Endodermal cell (in vitro differentiated cells): ENCODE data around the gene LRRC26. TPM values are rescaled to one million over a fixed set of nuclear protein-coding genes. Genes with fewer than 3 reads are reported as not detected.

Experiments
- DNase-seq: peaks from one replicate; pipeline ENCODE4 v3.0.0-alpha.2; 2017
- H3K27ac ChIP-seq: 2 replicates; pipeline ENCODE4 v1.5.1; 2013; ENCODE audit warnings: mild to moderate bottlenecking, low read depth, low read length, moderate library complexity
- H3K27me3 ChIP-seq: 2 replicates; pipeline ENCODE4 v1.6.1; 2013; ENCODE audit warnings: mild to moderate bottlenecking, low read length, moderate library complexity; ENCODE audit not compliant: insufficient read depth, control insufficient read depth, poor library complexity, severe bottlenecking
- H3K36me3 ChIP-seq: 2 replicates; pipeline ENCODE4 v1.7.0; 2013; ENCODE audit warnings: mild to moderate bottlenecking, low read length, moderate library complexity; ENCODE audit not compliant: control insufficient read depth, insufficient read depth
- H3K4me1 ChIP-seq: one replicate; pipeline ENCODE4 v1.7.0; 2013; ENCODE audit warnings: low read length; ENCODE audit not compliant: control insufficient read depth, insufficient read depth
- H3K4me3 ChIP-seq: 2 replicates; pipeline ENCODE4 v1.5.1; 2013; ENCODE audit warnings: mild to moderate bottlenecking, low read length, moderate library complexity
- H3K9ac ChIP-seq: 2 replicates; pipeline ENCODE4 v1.6.1; 2013; ENCODE audit warnings: mild to moderate bottlenecking, low read length, moderate library complexity; ENCODE audit not compliant: poor library complexity, severe bottlenecking; ENCODE audit errors: extremely low read depth
- H3K9me3 ChIP-seq: 2 replicates; pipeline ENCODE4 v1.6.1; 2013; ENCODE audit warnings: mild to moderate bottlenecking, low read length, moderate library complexity; ENCODE audit not compliant: control insufficient read depth
- H3K27ac Mint-ChIP-seq: 2 replicates; pipeline ENCODE4 v1.8.0; 2020; ENCODE audit warnings: mixed read lengths
- H3K27me3 Mint-ChIP-seq: 2 replicates; pipeline ENCODE4 v1.8.0; 2021; ENCODE audit warnings: mild to moderate bottlenecking, mixed read lengths; ENCODE audit not compliant: insufficient read depth
- H3K36me3 Mint-ChIP-seq: 2 replicates; pipeline ENCODE4 v1.8.0; 2020; ENCODE audit warnings: low read depth, mixed read lengths
- H3K4me1 Mint-ChIP-seq: 2 replicates; pipeline ENCODE4 v1.8.0; 2020; ENCODE audit warnings: mixed read lengths
- H3K4me3 Mint-ChIP-seq: 2 replicates; pipeline ENCODE4 v1.8.0; 2020; ENCODE audit warnings: mild to moderate bottlenecking, moderate library complexity, mixed read lengths
- H3K9me3 Mint-ChIP-seq: 2 replicates; pipeline ENCODE4 v1.8.0; 2020; ENCODE audit warnings: mild to moderate bottlenecking, mixed read lengths
- WGBS, 2 experiments: methylation state at CpG; one replicate each; pipeline versions ENCODE4 v1.1.5 to v1.1.7; 2013; ENCODE audit warnings: missing lambda C conversion rate in 2 of 2, mixed read lengths in 1 of 2; ENCODE audit not compliant: insufficient coverage in 1 of 2, insufficient read length in 1 of 2; 5-methylcytosine and 5-hydroxymethylcytosine counted together
- total RNA-seq, 2 donors: library from RNA; stranded (reverse); fragmentation: NEBNext Ultra II Directional in 1 of 2; extraction: Animal tissue kit (Norgen Biotek cat#: 25700) in 1 of 2; gene quantifications; 2 replicates in 1 of 2; 3 replicates in 1 of 2; pipeline ENCODE4 v1.2.1, GENCODE V29; 2021
- TF ChIP-seq, protein P1 (sequence below): fragments of 200-600 bp; sonication (generic); conservative IDR thresholded peaks from 2 replicates; pipeline ENCODE4 v1.5.0; 2021; ENCODE audit warnings: antibody characterized with exemption, mild to moderate bottlenecking

Gene LRRC26
- total RNA-seq, 2 donors from 2014 or later, result 0.53 TPM; not detected in 1

DNA sequence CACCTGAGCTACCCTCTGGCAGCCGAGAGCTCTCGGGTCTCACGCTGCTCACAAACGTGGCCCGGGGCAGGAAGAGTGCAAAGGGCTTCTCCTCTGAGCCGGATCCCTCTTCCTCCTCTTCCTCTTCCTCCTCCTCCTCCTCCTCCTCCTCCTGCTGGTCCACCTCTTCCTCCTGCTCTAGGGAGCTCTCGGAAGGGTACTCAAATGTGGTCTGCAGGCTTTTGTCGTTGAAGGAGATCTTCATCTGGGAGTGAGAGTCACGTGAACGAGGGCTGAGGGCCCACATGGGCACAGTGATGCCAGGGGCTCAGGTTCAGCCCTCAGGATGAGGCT lies 22.6 kb upstream of the LRRC26 start:
- Histone ChIP-seq H3K27ac (no peak overlapping the region), H3K9ac (no peak overlapping the region), H3K36me3 (peaks cover 14% of the 10 kb centered on the region), H3K4me1 (peaks cover 17% of the 10 kb centered on the region), H3K4me3 (no peak overlapping the region), H3K27me3 (no peaks in the 10 kb centered on the region), H3K9me3 (no peaks in the 10 kb centered on the region)
- peaks cover 15% of the 10 kb centered on the region for H3K4me1 Mint-ChIP-seq
- no peaks in the 10 kb centered on the region for H3K27me3 Mint-ChIP-seq
- H3K9me3 Mint-ChIP-seq, result no peaks in the 10 kb centered on the region
- no peak overlapping the region for H3K27ac Mint-ChIP-seq
- TF ChIP-seq, protein P1, sequence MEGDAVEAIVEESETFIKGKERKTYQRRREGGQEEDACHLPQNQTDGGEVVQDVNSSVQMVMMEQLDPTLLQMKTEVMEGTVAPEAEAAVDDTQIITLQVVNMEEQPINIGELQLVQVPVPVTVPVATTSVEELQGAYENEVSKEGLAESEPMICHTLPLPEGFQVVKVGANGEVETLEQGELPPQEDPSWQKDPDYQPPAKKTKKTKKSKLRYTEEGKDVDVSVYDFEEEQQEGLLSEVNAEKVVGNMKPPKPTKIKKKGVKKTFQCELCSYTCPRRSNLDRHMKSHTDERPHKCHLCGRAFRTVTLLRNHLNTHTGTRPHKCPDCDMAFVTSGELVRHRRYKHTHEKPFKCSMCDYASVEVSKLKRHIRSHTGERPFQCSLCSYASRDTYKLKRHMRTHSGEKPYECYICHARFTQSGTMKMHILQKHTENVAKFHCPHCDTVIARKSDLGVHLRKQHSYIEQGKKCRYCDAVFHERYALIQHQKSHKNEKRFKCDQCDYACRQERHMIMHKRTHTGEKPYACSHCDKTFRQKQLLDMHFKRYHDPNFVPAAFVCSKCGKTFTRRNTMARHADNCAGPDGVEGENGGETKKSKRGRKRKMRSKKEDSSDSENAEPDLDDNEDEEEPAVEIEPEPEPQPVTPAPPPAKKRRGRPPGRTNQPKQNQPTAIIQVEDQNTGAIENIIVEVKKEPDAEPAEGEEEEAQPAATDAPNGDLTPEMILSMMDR, result no peak
- 92 to 100% methylated on average over 9 to 10 of the region's 10 CpGs for WGBS, 2 experiments
- peaks cover 9% of the 10 kb centered on the region for H3K36me3 Mint-ChIP-seq
- no peak for DNase-seq
- H3K4me3 Mint-ChIP-seq, result no peak overlapping the region

DNA sequence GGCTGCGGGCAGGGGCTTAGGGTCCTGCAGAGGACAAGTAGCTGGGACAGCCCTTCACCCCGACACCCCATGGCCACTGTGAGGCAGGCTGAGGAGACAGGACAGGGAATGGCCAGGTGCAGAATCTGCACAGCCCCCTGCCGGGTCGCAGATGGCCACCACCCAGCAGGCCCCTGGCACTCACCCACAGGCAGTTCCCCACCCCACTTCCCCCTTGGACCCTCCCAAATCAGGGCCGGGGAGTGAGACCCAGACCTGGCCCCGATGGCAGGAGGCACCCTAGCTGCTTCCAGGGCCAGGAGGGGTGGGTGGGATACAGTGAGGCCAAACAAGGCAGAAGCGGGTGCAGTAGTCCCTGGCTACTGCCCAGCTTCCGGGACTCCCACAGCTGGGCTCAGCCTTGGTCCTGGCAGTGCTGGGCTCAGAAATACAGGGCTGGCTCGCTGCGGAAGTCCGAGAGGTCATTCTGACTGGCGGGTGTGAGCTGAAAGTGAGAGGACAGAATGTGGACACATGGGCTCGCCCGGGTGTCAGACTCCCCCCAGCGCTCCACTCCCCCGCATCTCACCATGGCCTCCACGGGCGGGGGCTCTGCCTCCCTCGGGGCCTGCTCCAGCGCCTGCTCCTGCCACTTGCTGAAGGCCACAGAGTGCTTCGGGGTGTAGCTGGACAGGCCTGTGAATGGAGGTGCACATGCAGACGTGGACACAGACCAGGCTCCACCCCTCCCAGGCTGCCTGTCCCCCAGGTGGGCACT lies 22.0 kb upstream of the LRRC26 start:
- peaks cover 9% of the 10 kb centered on the region for H3K36me3 Mint-ChIP-seq
- H3K4me3 Mint-ChIP-seq, result no peak overlapping the region

DNA sequence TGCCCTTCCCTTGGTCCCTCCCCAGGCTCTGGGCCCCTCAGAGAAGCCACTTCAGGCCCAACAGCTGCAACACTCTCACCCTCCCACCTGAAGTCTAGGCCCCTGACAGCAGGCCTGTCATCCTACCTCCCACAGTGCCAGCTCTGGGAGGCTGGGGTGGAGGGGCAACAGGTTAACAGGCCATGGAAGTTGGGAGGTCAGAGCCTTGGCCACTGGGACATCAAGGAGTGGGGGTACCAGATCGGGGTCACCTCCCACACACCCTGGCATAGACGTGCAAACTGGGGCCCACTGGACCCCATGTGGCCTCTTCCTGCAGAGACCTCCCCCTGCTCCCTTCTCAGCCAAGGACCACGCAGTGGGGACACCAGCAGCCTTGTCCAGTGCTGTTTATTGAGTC lies 21.4 kb upstream of the LRRC26 start:
- Histone ChIP-seq H3K27me3 (no peaks in the 10 kb centered on the region), H3K9ac (no peak overlapping the region), H3K27ac (no peak overlapping the region), H3K9me3 (no peaks in the 10 kb centered on the region), H3K4me3 (no peak overlapping the region), H3K36me3 (peaks cover 25% of the 10 kb centered on the region), H3K4me1 (peaks cover 26% of the 10 kb centered on the region)
- no peak overlapping the region for H3K27ac Mint-ChIP-seq
- no peaks in the 10 kb centered on the region for H3K9me3 Mint-ChIP-seq
- peaks cover 23% of the 10 kb centered on the region for H3K4me1 Mint-ChIP-seq
- 88 to 95% methylated on average over 3 of the region's 3 CpGs for WGBS, 2 experiments
- no peak for DNase-seq
- H3K4me3 Mint-ChIP-seq, result no peak overlapping the region
- TF ChIP-seq, protein P1, result no peak
- H3K27me3 Mint-ChIP-seq, result no peaks in the 10 kb centered on the region
- H3K36me3 Mint-ChIP-seq, result peaks cover 9% of the 10 kb centered on the region

More for the DNA sequence above, 22.0 kb upstream of the LRRC26 start:
- peaks cover 20% of the 10 kb centered on the region for H3K4me1 Mint-ChIP-seq
- WGBS, 2 experiments, result 95 to 96% methylated on average over 14 to 22 of the region's 22 CpGs
- Histone ChIP-seq H3K9ac (no peak overlapping the region), H3K27me3 (no peaks in the 10 kb centered on the region), H3K27ac (no peak overlapping the region), H3K9me3 (no peaks in the 10 kb centered on the region), H3K4me3 (no peak overlapping the region), H3K4me1 (peaks cover 23% of the 10 kb centered on the region), H3K36me3 (peaks cover 19% of the 10 kb centered on the region)
- TF ChIP-seq, protein P1, result no peak
- no peak overlapping the region for H3K27ac Mint-ChIP-seq
- H3K27me3 Mint-ChIP-seq, result no peaks in the 10 kb centered on the region
- no peaks in the 10 kb centered on the region for H3K9me3 Mint-ChIP-seq
- DNase-seq, result no peak
